ENCODE measurements around the gene CSNK1E.

DNA sequence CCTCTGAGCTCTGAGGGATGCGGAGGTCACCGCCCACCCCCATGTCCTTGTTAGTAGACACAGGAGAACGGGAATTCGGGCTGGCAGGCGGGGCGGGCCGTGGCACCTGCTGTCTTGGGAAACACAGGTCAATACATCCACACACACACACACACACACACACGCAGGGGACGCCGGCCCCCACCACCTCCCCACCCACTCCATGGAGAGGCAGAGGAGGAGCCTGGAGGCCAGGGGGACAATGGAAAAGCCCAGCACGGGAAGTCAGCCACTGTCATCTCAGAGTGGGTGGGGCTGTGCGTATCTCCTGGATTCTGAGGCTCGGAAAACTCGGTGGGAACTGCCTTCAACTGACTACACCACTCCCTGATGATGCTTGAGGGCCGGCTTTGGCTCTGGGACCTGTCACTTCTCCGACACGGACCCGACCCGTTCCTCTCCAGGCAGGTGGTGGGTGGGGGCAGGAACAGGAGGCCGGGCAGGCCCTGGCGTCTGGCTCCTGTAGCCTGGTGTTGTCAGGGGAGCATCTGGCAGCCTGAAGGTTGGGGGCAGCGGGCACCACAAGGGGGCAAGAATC lies 25.9 kb downstream of the CSNK1E start:
- no peak for TF ChIP-seq E2F4 (CRISPR knock-in tag; IDR thresholded peaks at IDR 0.05; ENCODE audit: low read depth)
- TF ChIP-seq, protein P1, sequence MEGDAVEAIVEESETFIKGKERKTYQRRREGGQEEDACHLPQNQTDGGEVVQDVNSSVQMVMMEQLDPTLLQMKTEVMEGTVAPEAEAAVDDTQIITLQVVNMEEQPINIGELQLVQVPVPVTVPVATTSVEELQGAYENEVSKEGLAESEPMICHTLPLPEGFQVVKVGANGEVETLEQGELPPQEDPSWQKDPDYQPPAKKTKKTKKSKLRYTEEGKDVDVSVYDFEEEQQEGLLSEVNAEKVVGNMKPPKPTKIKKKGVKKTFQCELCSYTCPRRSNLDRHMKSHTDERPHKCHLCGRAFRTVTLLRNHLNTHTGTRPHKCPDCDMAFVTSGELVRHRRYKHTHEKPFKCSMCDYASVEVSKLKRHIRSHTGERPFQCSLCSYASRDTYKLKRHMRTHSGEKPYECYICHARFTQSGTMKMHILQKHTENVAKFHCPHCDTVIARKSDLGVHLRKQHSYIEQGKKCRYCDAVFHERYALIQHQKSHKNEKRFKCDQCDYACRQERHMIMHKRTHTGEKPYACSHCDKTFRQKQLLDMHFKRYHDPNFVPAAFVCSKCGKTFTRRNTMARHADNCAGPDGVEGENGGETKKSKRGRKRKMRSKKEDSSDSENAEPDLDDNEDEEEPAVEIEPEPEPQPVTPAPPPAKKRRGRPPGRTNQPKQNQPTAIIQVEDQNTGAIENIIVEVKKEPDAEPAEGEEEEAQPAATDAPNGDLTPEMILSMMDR (IDR thresholded peaks at IDR 0.05 in 2 of 3, conservative IDR thresholded peaks at IDR 0.05 in 1 of 3; ENCODE audit: insufficient read depth in 2 of 3, low read depth in 1 of 3, low read length in 3 of 3) = no peak
